DOHH2 (cell line): ENCODE results near the gene EIF4E2.

Experiments used
- H3F3A ChIP-seq: fragments of 200-600 bp; sonication (generic), shearing (Covaris generic); 2 replicates; pipeline ENCODE4 v1.6.0; 2016; ENCODE audit warnings: antibody characterized with exemption, mild to moderate bottlenecking; ENCODE audit not compliant: control insufficient read depth, insufficient read depth
- H3K27ac ChIP-seq: fragments of 200-600 bp; sonication (generic); 2 replicates; pipeline ENCODE4 v1.5.1; 2014; ENCODE audit warnings: low read depth, mild to moderate bottlenecking, low read length, moderate library complexity
- H3K27me3 ChIP-seq: fragments of 200-600 bp; sonication (generic); 2 replicates; pipeline ENCODE4 v1.6.1; 2014; ENCODE audit warnings: mild to moderate bottlenecking, low read length, mixed read lengths; ENCODE audit not compliant: control insufficient read depth
- H3K36me3 ChIP-seq: fragments of 200-600 bp; sonication (generic); 2 replicates; pipeline ENCODE4 v1.6.1; 2014; ENCODE audit warnings: mild to moderate bottlenecking, low read length, moderate library complexity, mixed read lengths; ENCODE audit not compliant: control insufficient read depth
- H3K4me1 ChIP-seq: fragments of 200-600 bp; sonication (generic); 2 replicates; pipeline ENCODE4 v1.6.1; 2014; ENCODE audit warnings: mild to moderate bottlenecking, low read length, mixed read lengths; ENCODE audit not compliant: control insufficient read depth
- H3K4me2 ChIP-seq: fragments of 200-600 bp; sonication (generic); 2 replicates; pipeline ENCODE4 v1.6.0; 2014; ENCODE audit warnings: mild to moderate bottlenecking, low read length, moderate library complexity
- H3K4me3 ChIP-seq: fragments of 200-600 bp; sonication (generic); 2 replicates; pipeline ENCODE4 v1.5.1; 2014; ENCODE audit warnings: mild to moderate bottlenecking, low read length, mixed read lengths
- H3K79me2 ChIP-seq: fragments of 200-600 bp; sonication (generic); 2 replicates; pipeline ENCODE4 v1.6.1; 2014; ENCODE audit warnings: mild to moderate bottlenecking, low read length, mixed read lengths; ENCODE audit not compliant: control insufficient read depth
- H3K9me2 ChIP-seq: fragments of 200-600 bp; sonication (generic); replicated peaks from 2 replicates; pipeline ENCODE4 v1.6.1; 2014; ENCODE audit warnings: mild to moderate bottlenecking, low read length, mixed read lengths; ENCODE audit not compliant: control insufficient read depth
- H3K9me3 ChIP-seq: fragments of 200-600 bp; sonication (generic); 2 replicates; pipeline ENCODE4 v1.6.1; 2014; ENCODE audit warnings: antibody characterized with exemption, low read length, mixed read lengths; ENCODE audit not compliant: control insufficient read depth, insufficient read depth
- H4K20me1 ChIP-seq: fragments of 200-600 bp; sonication (generic); 2 replicates; pipeline ENCODE4 v1.6.0; 2014; ENCODE audit warnings: low read depth, mild to moderate bottlenecking, antibody characterized with exemption, low read length, moderate library complexity; ENCODE audit not compliant: control insufficient read depth, insufficient read depth
- EZH2phosphoT487 ChIP-seq: fragments of 200-600 bp; sonication (generic); IDR thresholded peaks from 2 replicates; pipeline ENCODE4 v1.6.1; 2017; ENCODE audit warnings: borderline replicate concordance, mild to moderate bottlenecking, antibody characterized with exemption, low read length, moderate library complexity, mixed read lengths
- TF ChIP-seq, protein P1 (sequence below): fragments of 200-600 bp; sonication (generic); IDR thresholded peaks from one replicate; pipeline ENCODE4 v1.5.1; 2014; ENCODE audit warnings: antibody characterized with exemption, mild to moderate bottlenecking, low read depth, low read length; ENCODE audit not compliant: poor library complexity, severe bottlenecking

Gene EIF4E2

DNA sequence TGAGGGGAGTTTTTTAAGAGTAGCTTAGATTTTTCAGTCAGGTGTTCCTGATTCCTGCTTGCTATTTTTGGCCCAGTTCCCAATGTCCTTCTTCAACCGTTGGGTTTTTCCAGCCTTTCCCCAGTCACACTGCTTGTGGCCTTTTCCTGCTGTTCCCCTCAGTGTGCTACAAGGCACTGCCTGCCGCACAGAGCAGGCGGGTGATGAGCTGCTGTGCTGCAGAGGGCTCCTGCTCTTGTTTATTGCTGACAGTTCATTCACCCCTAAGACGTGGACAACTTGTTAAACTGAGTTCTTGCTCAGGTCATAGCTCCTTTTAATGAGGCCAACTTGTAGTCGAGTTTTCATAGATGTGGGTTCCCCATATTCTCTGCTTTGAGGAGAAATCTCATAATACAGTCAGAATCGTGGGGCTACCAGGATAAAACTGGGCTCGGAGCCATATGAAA is 20.6 kb downstream of the EIF4E2 start:
- Histone ChIP-seq H3K4me1 (peaks cover under 1% of the 10 kb centered on the region; the same call in 1 of the 2 replicates), H4K20me1 (no peaks in the 10 kb centered on the region), H3K36me3 (peaks cover 44% of the 10 kb centered on the region), H3F3A (no peaks in the 10 kb centered on the region), H3K4me2 (no peak overlapping the region), H3K27me3 (no peaks in the 10 kb centered on the region), H3K9me2 (no peaks in the 10 kb centered on the region), H3K27ac (no peak overlapping the region), H3K4me3 (no peak overlapping the region), H3K79me2 (no peaks in the 10 kb centered on the region), H3K9me3 (no peaks in the 10 kb centered on the region)
- TF ChIP-seq EZH2phosphoT487, result no peak
- TF ChIP-seq, protein P1, sequence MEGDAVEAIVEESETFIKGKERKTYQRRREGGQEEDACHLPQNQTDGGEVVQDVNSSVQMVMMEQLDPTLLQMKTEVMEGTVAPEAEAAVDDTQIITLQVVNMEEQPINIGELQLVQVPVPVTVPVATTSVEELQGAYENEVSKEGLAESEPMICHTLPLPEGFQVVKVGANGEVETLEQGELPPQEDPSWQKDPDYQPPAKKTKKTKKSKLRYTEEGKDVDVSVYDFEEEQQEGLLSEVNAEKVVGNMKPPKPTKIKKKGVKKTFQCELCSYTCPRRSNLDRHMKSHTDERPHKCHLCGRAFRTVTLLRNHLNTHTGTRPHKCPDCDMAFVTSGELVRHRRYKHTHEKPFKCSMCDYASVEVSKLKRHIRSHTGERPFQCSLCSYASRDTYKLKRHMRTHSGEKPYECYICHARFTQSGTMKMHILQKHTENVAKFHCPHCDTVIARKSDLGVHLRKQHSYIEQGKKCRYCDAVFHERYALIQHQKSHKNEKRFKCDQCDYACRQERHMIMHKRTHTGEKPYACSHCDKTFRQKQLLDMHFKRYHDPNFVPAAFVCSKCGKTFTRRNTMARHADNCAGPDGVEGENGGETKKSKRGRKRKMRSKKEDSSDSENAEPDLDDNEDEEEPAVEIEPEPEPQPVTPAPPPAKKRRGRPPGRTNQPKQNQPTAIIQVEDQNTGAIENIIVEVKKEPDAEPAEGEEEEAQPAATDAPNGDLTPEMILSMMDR, result no peak

DNA sequence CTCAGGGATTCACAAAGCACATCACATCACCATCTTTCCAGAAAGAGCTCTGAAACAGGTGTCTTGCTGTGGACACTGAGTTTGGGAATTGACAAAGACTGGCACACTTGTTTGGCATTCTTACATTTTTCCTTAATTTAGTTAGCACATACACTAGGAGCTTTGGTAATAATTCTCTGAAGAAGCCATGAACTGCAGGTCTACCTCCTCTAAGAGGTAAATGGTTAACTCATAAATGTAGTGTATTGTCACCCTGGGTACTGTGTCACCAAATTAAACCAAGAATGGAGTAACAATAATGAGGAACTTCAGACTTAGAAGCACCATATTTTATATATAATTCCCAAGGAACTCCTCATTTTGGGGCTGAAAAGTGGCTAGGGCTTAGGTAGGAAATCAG is 22.6 kb downstream of the EIF4E2 start:
- H3K4me3 ChIP-seq, result no peak overlapping the region
- no peak overlapping the region for H3K4me2 ChIP-seq
- no peaks in the 10 kb centered on the region for H3K27me3 ChIP-seq
- H4K20me1 ChIP-seq, result no peaks in the 10 kb centered on the region
- no peaks in the 10 kb centered on the region for H3K9me2 ChIP-seq
- H3K9me3 ChIP-seq, result no peaks in the 10 kb centered on the region
- TF ChIP-seq, protein P1, result no peak
- TF ChIP-seq EZH2phosphoT487, result no peak
- no peaks in the 10 kb centered on the region for H3F3A ChIP-seq
- no peak overlapping the region for H3K27ac ChIP-seq
- peaks cover 4% of the 10 kb centered on the region; the same call in 1 of the 2 replicates for H3K4me1 ChIP-seq
- H3K36me3 ChIP-seq, result peaks cover 26% of the 10 kb centered on the region
- no peaks in the 10 kb centered on the region for H3K79me2 ChIP-seq

DNA sequence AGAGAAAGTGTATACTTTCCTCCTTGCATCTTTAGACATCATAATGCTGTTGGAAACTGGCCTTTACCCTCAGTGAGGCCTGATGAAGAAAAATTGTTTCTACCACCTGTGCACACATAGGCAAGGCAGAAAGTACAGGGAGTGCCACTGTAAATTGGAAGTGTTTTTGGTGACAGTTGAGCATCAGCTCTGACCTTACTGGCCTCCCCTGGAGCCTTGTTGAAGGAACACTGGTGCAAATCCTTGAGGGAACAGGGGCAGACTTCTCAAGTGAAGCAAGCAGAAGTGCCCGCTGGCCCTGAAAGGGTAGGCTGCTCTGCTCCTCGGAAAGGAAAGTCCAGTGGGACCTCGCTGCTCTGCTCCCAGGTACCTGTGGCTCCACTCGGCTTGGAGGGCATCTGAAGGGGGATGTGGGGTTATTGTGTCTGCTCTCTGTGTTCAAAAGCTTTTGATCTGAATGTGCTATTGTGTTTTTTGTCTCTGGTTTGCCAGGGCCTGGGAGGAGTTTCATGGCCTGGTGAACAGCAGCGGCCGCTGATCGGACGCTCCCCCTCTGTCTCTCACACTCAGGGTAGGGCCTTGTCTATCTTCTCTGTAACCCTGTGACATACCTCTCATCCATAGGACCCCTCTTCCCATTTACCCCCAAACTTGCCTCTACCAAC is 23.4 kb downstream of the EIF4E2 start:
- no peaks in the 10 kb centered on the region for H3K9me3 ChIP-seq
- no peak overlapping the region for H3K4me3 ChIP-seq
- TF ChIP-seq EZH2phosphoT487, result no peak
- TF ChIP-seq, protein P1, result no peak
- no peaks in the 10 kb centered on the region for H3K9me2 ChIP-seq
- peaks cover 4% of the 10 kb centered on the region; the same call in 1 of the 2 replicates for H3K4me1 ChIP-seq
- no peaks in the 10 kb centered on the region for H3K27me3 ChIP-seq
- H3K4me2 ChIP-seq, result no peak overlapping the region
- peaks cover 18% of the 10 kb centered on the region for H3K36me3 ChIP-seq
- H4K20me1 ChIP-seq, result no peaks in the 10 kb centered on the region
- H3K27ac ChIP-seq, result no peak overlapping the region
- H3F3A ChIP-seq, result no peaks in the 10 kb centered on the region
- no peaks in the 10 kb centered on the region for H3K79me2 ChIP-seq
